H9 (cell line): ENCODE data around the gene TMEM184A. TPM values are rescaled to one million over a fixed set of nuclear protein-coding genes. Genes with fewer than 3 reads are reported as not detected.

Experiments
- DNase-seq: peaks from one replicate; pipeline ENCODE4 v3.0.0-alpha.2; 2017
- H2AFZ ChIP-seq: one replicate; pipeline ENCODE4 v1.6.1; 2013; ENCODE audit warnings: mild to moderate bottlenecking, low read length, control low read depth, moderate library complexity
- H2AK5ac ChIP-seq: 2 replicates; pipeline ENCODE4 v1.6.1; 2013; ENCODE audit warnings: low read length, control low read depth, mixed read lengths; ENCODE audit not compliant: insufficient read length
- H2BK120ac ChIP-seq: one replicate; pipeline ENCODE4 v1.6.1; 2013; ENCODE audit warnings: low read depth, mild to moderate bottlenecking, low read length, control low read depth, inconsistent platforms; ENCODE audit not compliant: poor library complexity, severe bottlenecking
- H2BK12ac ChIP-seq: 2 replicates; pipeline ENCODE4 v1.6.1; 2013; ENCODE audit warnings: low read length, control low read depth, mixed read lengths, low read depth; ENCODE audit not compliant: insufficient read length
- H2BK15ac ChIP-seq: 2 replicates; pipeline ENCODE4 v1.6.1; 2013; ENCODE audit warnings: low read depth, low read length, control low read depth
- H2BK20ac ChIP-seq: one replicate; pipeline ENCODE4 v1.6.1; 2013; ENCODE audit warnings: low read depth, mild to moderate bottlenecking, low read length, control low read depth, inconsistent platforms; ENCODE audit not compliant: poor library complexity, severe bottlenecking
- H2BK5ac ChIP-seq: 2 replicates; pipeline ENCODE4 v1.6.1; 2013; ENCODE audit warnings: low read length, control low read depth, mixed read lengths; ENCODE audit not compliant: insufficient read length
- H3K14ac ChIP-seq: 2 replicates; pipeline ENCODE4 v1.6.1; 2013; ENCODE audit warnings: low read length, control low read depth; ENCODE audit not compliant: insufficient read depth
- H3K18ac ChIP-seq: 2 replicates; pipeline ENCODE4 v1.6.1; 2013; ENCODE audit warnings: low read depth, mild to moderate bottlenecking, mixed read lengths, low read length, control low read depth; ENCODE audit not compliant: insufficient read length
- H3K23ac ChIP-seq: 2 replicates; pipeline ENCODE4 v1.6.1; 2013; ENCODE audit warnings: low read length, control low read depth, mixed read lengths, low read depth; ENCODE audit not compliant: insufficient read length
- H3K23me2 ChIP-seq: 2 replicates; pipeline ENCODE4 v1.6.1; 2013; ENCODE audit warnings: low read depth, mild to moderate bottlenecking, mixed read lengths, low read length, control low read depth; ENCODE audit not compliant: insufficient read length, poor library complexity, severe bottlenecking
- H3K27ac ChIP-seq: 2 replicates; pipeline ENCODE4 v1.5.1; 2013; ENCODE audit warnings: low read length, control low read depth, mixed read lengths, low read depth; ENCODE audit not compliant: insufficient read length
- H3K27me3 ChIP-seq: 2 replicates; pipeline ENCODE4 v1.6.1; 2013; ENCODE audit warnings: low read length, control low read depth, inconsistent platforms; ENCODE audit not compliant: insufficient read depth
- H3K4ac ChIP-seq: 2 replicates; pipeline ENCODE4 v1.6.1; 2013; ENCODE audit warnings: low read depth, mild to moderate bottlenecking, control low read depth, inconsistent platforms, low read length, moderate library complexity
- H3K4me1 ChIP-seq: 2 replicates; pipeline ENCODE4 v1.6.1; 2013; ENCODE audit warnings: low read length, control low read depth, inconsistent platforms; ENCODE audit not compliant: insufficient read depth
- H3K4me2 ChIP-seq: 2 replicates; pipeline ENCODE4 v1.6.1; 2013; ENCODE audit warnings: low read length, control low read depth, mixed read lengths; ENCODE audit not compliant: insufficient read length, insufficient read depth
- H3K56ac ChIP-seq: 2 replicates; pipeline ENCODE4 v1.6.1; 2013; ENCODE audit warnings: low read depth, mild to moderate bottlenecking, mixed read lengths, low read length, control low read depth; ENCODE audit not compliant: insufficient read length
- H3K79me1 ChIP-seq: 2 replicates; pipeline ENCODE4 v1.6.1; 2013; ENCODE audit warnings: low read depth, mild to moderate bottlenecking, moderate library complexity, low read length, control low read depth, inconsistent platforms; ENCODE audit not compliant: insufficient read depth, poor library complexity, severe bottlenecking
- H3K79me2 ChIP-seq: 2 replicates; pipeline ENCODE4 v1.6.1; 2013; ENCODE audit warnings: low read length, control low read depth, inconsistent platforms; ENCODE audit not compliant: insufficient read depth
- H3K9ac ChIP-seq: 2 replicates; pipeline ENCODE4 v1.6.1; 2013; ENCODE audit warnings: low read length, control low read depth, mixed read lengths; ENCODE audit not compliant: insufficient read length; ENCODE audit errors: extremely low read depth
- H3K9me3 ChIP-seq: one replicate; pipeline ENCODE4 v1.6.1; 2013; ENCODE audit warnings: low read depth, low read length, inconsistent platforms; ENCODE audit not compliant: control insufficient read depth
- H3T11ph ChIP-seq: one replicate; pipeline ENCODE4 v1.6.1; 2013; ENCODE audit warnings: mild to moderate bottlenecking, low read length, control low read depth, inconsistent platforms
- H4K20me1 ChIP-seq: one replicate; pipeline ENCODE4 v1.6.1; 2013; ENCODE audit not compliant: control insufficient read depth, insufficient read length, insufficient read depth
- H4K5ac ChIP-seq: 2 replicates; pipeline ENCODE4 v1.6.1; 2013; ENCODE audit warnings: low read depth, mild to moderate bottlenecking, mixed read lengths, low read length, control low read depth; ENCODE audit not compliant: insufficient read length
- H4K8ac ChIP-seq: replicated peaks from 2 replicates; pipeline ENCODE4 v1.6.1; 2013; ENCODE audit warnings: low read length, control low read depth, mixed read lengths, low read depth; ENCODE audit not compliant: insufficient read length
- H4K91ac ChIP-seq: 2 replicates; pipeline ENCODE4 v1.6.1; 2013; ENCODE audit warnings: low read depth, mild to moderate bottlenecking, moderate library complexity, mixed read lengths, low read length, control low read depth; ENCODE audit not compliant: insufficient read length
- H3K27ac Mint-ChIP-seq, 3 experiments: 2 replicates in 2 of 3; 3 replicates in 1 of 3; pipeline ENCODE4 v1.8.0; 2020 to 2021; ENCODE audit warnings: mixed read lengths in 3 of 3, mild to moderate bottlenecking in 1 of 3, moderate library complexity in 1 of 3
- H3K27me3 Mint-ChIP-seq: 2 replicates; pipeline ENCODE4 v1.8.0; 2021; ENCODE audit warnings: low read depth, mild to moderate bottlenecking, moderate library complexity, mixed read lengths
- H3K36me3 Mint-ChIP-seq, 3 experiments: 2 replicates in 2 of 3; 3 replicates in 1 of 3; pipeline ENCODE4 v1.8.0; 2020 to 2021; ENCODE audit warnings: low read depth in 3 of 3, mixed read lengths in 3 of 3; ENCODE audit not compliant: insufficient read depth in 1 of 3
- H3K4me1 Mint-ChIP-seq, 2 experiments: 2 replicates each; pipeline ENCODE4 v1.8.0; 2020; ENCODE audit warnings: mixed read lengths in 2 of 2
- H3K4me3 Mint-ChIP-seq, 2 experiments: 2 replicates in 1 of 2; 3 replicates in 1 of 2; pipeline ENCODE4 v1.8.0; 2020 to 2021; ENCODE audit warnings: mild to moderate bottlenecking in 2 of 2, mixed read lengths in 2 of 2, moderate library complexity in 1 of 2
- H3K9me3 Mint-ChIP-seq, 2 experiments: 2 replicates in 1 of 2; 3 replicates in 1 of 2; pipeline ENCODE4 v1.8.0; 2020; ENCODE audit warnings: mild to moderate bottlenecking in 2 of 2, mixed read lengths in 2 of 2, moderate library complexity in 1 of 2
- CTCF ChIP-seq: fragments of 200-600 bp; sonication (generic); conservative IDR thresholded peaks from 3 replicates; pipeline ENCODE4 v1.8.0; 2021; ENCODE audit warnings: antibody characterized with exemption, mild to moderate bottlenecking
- WGBS: extraction: QIAGEN DNeasy Blood & Tissue Kit; methylation state at CpG from one replicate; pipeline ENCODE4 v1.1.7; 2013; ENCODE audit warnings: missing lambda C conversion rate, low lambda C conversion rate, mixed read lengths; ENCODE audit not compliant: insufficient read length; ENCODE audit errors: extremely low coverage; 5-methylcytosine and 5-hydroxymethylcytosine counted together
- total RNA-seq: library from RNA; stranded (reverse); gene quantifications from 2 replicates; pipeline ENCODE4 v1.2.1, GENCODE V29; 2021

The TMEM184A gene
- total RNA-seq, 1 experiment from 2014 or later: 1.3 TPM

DNA sequence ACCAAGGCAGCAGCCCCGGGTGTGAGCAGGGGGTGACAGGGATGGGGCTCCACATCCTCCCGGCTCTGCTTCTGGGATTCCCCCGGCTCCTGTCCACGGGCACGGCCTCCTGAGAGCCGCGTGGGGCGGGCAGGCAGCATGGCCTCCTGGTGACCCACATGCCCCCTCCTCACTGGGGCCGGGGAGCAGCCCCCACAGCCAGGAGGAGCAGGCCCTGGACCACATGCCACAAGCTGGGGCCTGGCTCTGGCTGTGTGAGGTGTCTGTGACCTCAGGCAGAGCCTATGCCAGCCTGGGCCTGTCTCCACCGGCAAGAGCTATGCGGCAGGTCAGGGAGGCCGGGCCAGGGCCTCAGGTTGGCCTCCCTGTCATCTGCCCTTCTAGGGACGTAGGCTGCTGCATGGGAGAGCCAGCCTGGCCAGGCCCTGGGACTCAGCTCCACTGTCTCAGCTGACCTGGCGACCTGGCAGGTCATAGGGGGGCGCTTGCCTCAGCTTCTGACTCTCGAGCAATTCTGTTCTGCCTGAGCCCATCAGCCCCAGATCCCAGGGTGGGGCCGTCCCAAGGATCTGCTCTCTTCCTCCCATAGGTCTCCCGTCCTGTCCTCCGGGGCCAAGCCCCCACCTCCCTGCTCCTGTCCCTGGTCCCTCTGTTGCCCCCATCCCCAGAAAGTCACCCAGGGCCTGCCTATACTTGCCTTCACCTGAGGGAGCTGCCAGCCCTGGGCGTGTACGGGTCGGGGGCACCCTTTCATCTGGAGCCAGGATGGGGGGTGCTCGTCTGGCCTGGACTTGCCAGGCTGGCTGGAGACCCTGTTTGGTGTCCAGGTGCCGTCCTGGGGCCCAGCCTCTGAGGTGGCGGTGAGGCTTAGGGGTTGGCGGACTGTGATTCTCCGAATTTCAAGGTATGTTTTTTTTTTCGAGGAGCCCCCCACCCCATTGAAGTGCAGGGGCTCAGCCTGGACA, 3.9 kb upstream of the TMEM184A start:
- no peaks in the 10 kb centered on the region for H3K27me3 Mint-ChIP-seq
- Histone ChIP-seq H3K4ac (no peak overlapping the region), H3K4me1 (no peaks in the 10 kb centered on the region), H3K27me3 (no peaks in the 10 kb centered on the region), H2BK20ac (no peak overlapping the region), H3K23ac (no peak overlapping the region), H4K20me1 (no peaks in the 10 kb centered on the region), H4K91ac (no peak overlapping the region), H4K8ac (no peak overlapping the region), H3K14ac (no peak overlapping the region), H3T11ph (no peak overlapping the region), H3K56ac (no peak overlapping the region), H4K5ac (no peak overlapping the region), H3K79me2 (no peaks in the 10 kb centered on the region), H2BK120ac (no peak overlapping the region), H3K27ac (no peak overlapping the region), H3K18ac (no peak overlapping the region), H3K4me2 (no peak overlapping the region), H2BK12ac (no peak overlapping the region), H3K79me1 (no peaks in the 10 kb centered on the region), H3K23me2 (no peaks in the 10 kb centered on the region), H2AFZ (no peak overlapping the region), H2AK5ac (no peak overlapping the region), H3K9me3 (no peaks in the 10 kb centered on the region), H2BK5ac (no peak overlapping the region), H2BK15ac (no peak overlapping the region), H3K9ac (no peak overlapping the region)
- H3K4me1 Mint-ChIP-seq: peaks cover 3 to 20% of the 10 kb centered on the region in 2 experiments
- H3K36me3 Mint-ChIP-seq: no peaks in the 10 kb centered on the region
- TF ChIP-seq CTCF: no peak
- no peak overlapping the region for H3K27ac Mint-ChIP-seq
- no peaks in the 10 kb centered on the region for H3K9me3 Mint-ChIP-seq
- whole genome bisulfite sequencing: no CpG with 5 or more reads among the region's 28 CpGs
- DNase-seq: no peak
- H3K4me3 Mint-ChIP-seq: no peak overlapping the region
